Measurements from ENCODE around the gene HEXIM2.

DNA sequence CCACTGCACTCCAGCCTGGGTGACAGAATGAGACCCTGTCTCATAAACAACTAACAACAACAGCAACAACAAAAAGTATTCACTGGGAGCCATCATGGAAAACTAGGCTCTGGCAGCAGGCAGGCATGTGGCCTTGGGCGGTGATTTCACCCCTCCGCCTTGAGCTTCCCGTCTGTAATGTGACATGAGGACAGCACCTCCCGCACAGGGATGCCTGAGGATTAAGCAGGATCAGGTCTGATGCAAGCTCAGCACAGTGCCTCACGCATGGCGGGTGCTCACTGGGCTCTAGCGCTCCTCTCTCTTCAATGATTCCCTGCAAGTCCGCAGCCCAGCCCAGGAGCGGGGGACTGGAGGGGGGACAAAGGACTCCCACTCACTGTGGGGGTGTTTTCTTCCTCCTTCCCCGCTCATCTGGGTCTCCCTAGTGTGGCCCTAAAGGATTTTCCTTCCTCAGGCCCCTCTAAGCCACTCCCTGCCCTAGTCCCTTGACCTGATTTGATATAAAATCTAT is 32.2 kb upstream of the HEXIM2 start:
- TF ChIP-seq, protein P1, sequence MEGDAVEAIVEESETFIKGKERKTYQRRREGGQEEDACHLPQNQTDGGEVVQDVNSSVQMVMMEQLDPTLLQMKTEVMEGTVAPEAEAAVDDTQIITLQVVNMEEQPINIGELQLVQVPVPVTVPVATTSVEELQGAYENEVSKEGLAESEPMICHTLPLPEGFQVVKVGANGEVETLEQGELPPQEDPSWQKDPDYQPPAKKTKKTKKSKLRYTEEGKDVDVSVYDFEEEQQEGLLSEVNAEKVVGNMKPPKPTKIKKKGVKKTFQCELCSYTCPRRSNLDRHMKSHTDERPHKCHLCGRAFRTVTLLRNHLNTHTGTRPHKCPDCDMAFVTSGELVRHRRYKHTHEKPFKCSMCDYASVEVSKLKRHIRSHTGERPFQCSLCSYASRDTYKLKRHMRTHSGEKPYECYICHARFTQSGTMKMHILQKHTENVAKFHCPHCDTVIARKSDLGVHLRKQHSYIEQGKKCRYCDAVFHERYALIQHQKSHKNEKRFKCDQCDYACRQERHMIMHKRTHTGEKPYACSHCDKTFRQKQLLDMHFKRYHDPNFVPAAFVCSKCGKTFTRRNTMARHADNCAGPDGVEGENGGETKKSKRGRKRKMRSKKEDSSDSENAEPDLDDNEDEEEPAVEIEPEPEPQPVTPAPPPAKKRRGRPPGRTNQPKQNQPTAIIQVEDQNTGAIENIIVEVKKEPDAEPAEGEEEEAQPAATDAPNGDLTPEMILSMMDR (IDR thresholded peaks at IDR 0.05) = no peak
- TF ChIP-seq POLR2AphosphoS5 (IDR thresholded peaks at IDR 0.05) = no peak
